Subcutaneous abdominal adipose tissue (tissue), 5 donors: Measurements from ENCODE around the gene PANX1.
"Not testable (repeated sequence)": the region's sequence is repeated elsewhere in the genome, so short reads cannot be mapped to it uniquely, and the experiment has no call there.

Experiments
- H3K27ac ChIP-seq: one replicate; pipeline ENCODE4 v1.7.0; 2013; ENCODE audit warnings: low read depth, mild to moderate bottlenecking, inconsistent platforms, low read length, moderate library complexity
- H3K27me3 ChIP-seq, 5 donors: one replicate each; pipeline ENCODE4 v1.7.0; 2013; ENCODE audit warnings: low read length in 5 of 5, inconsistent platforms in 1 of 5; ENCODE audit not compliant: control insufficient read depth in 5 of 5, insufficient read depth in 4 of 5
- H3K36me3 ChIP-seq, 5 donors: one replicate each; pipeline ENCODE4 v1.7.0; 2013; ENCODE audit warnings: low read length in 5 of 5; ENCODE audit not compliant: control insufficient read depth in 5 of 5, insufficient read depth in 5 of 5
- H3K4me1 ChIP-seq, 5 donors: one replicate each; pipeline ENCODE4 v1.7.0; 2013; ENCODE audit warnings: low read length in 5 of 5, mild to moderate bottlenecking in 3 of 5, moderate library complexity in 1 of 5; ENCODE audit not compliant: control insufficient read depth in 5 of 5, insufficient read depth in 5 of 5
- H3K4me3 ChIP-seq, 5 donors: one replicate each; pipeline ENCODE4 v1.7.0; 2013; ENCODE audit warnings: low read length in 5 of 5, low read depth in 1 of 5
- H3K9ac ChIP-seq, 5 donors: one replicate each; pipeline ENCODE4 v1.7.0; 2013; ENCODE audit warnings: low read length in 5 of 5, mild to moderate bottlenecking in 4 of 5, moderate library complexity in 3 of 5
- H3K9me3 ChIP-seq, 5 donors: one replicate each; pipeline ENCODE4 v1.7.0; 2013; ENCODE audit warnings: low read length in 5 of 5; ENCODE audit not compliant: control insufficient read depth in 5 of 5
- donor health status: healthy.
- donor health status: healthy.
- donor health status: healthy.
- donor health status: healthy.
- donor health status: healthy.

The PANX1 gene

GRCh38 chr11:94157339-94157738 is 28.7 kb downstream of the PANX1 start:
- not testable (repeated sequence) for H3K36me3 ChIP-seq

GRCh38 chr11:94168882-94169281 is 40.2 kb downstream of the PANX1 start:
- Histone ChIP-seq H3K36me3 (no peaks in the 10 kb centered on the region), H3K9ac (no peak overlapping the region), H3K4me1 (peaks cover 0 to 3% (median 0%) of the 10 kb centered on the region in 5 donors), H3K27me3 (no peaks in the 10 kb centered on the region), H3K27ac (no peak overlapping the region), H3K4me3 (no peak overlapping the region), H3K9me3 (peaks cover 0 to 7% (median 0%) of the 10 kb centered on the region in 5 donors)

More at GRCh38 chr11:94157339-94157738, 28.7 kb downstream of the PANX1 start:
- not testable (repeated sequence) for H3K4me3 ChIP-seq, H3K27me3 ChIP-seq, H3K27ac ChIP-seq, H3K4me1 ChIP-seq, H3K9me3 ChIP-seq, H3K9ac ChIP-seq

GRCh38 chr11:94169516-94169915 is 40.9 kb downstream of the PANX1 start:
- no peak overlapping the region for H3K27ac ChIP-seq
- H3K9ac ChIP-seq = no peak overlapping the region
- H3K36me3 ChIP-seq = no peaks in the 10 kb centered on the region
- H3K4me3 ChIP-seq = no peak overlapping the region
- peaks cover 0 to 7% (median 0%) of the 10 kb centered on the region in 5 donors for H3K9me3 ChIP-seq
- H3K4me1 ChIP-seq = peaks cover 0 to 3% (median 0%) of the 10 kb centered on the region in 5 donors
- H3K27me3 ChIP-seq = no peaks in the 10 kb centered on the region

GRCh38 chr11:94169930-94170545 is 41.4 kb downstream of the PANX1 start:
- H3K9me3 ChIP-seq = peaks cover 0 to 7% (median 0%) of the 10 kb centered on the region in 5 donors
- no peak overlapping the region for H3K4me3 ChIP-seq
- no peaks in the 10 kb centered on the region for H3K27me3 ChIP-seq
- H3K27ac ChIP-seq = no peak overlapping the region
- no peak overlapping the region for H3K9ac ChIP-seq
- no peaks in the 10 kb centered on the region for H3K36me3 ChIP-seq
- H3K4me1 ChIP-seq = peaks cover 0 to 3% (median 0%) of the 10 kb centered on the region in 5 donors

- Histone ChIP-seq H3K27me3 (no peaks in the 10 kb centered on the region), H3K4me1 (peaks cover 0 to 6% (median 0%) of the 10 kb centered on the region in 5 donors), H3K36me3 (no peaks in the 10 kb centered on the region), H3K9ac (no peak overlapping the region), H3K4me3 (no peak overlapping the region), H3K27ac (no peak overlapping the region), H3K9me3 (peaks cover 0 to 7% (median 0%) of the 10 kb centered on the region in 5 donors)
These were observed 42.3 kb downstream of the PANX1 start for GRCh38 chr11:94170953-94171352.

GRCh38 chr11:94171693-94172440 is 43.2 kb downstream of the PANX1 start:
- H3K9ac ChIP-seq = no peak overlapping the region
- H3K9me3 ChIP-seq = no peaks in the 10 kb centered on the region
- H3K4me3 ChIP-seq = no peak overlapping the region
- no peaks in the 10 kb centered on the region for H3K36me3 ChIP-seq
- no peak overlapping the region for H3K27ac ChIP-seq
- H3K27me3 ChIP-seq = no peaks in the 10 kb centered on the region
- peaks cover 0 to 6% (median 0%) of the 10 kb centered on the region in 5 donors for H3K4me1 ChIP-seq

- no peak overlapping the region for H3K4me3 ChIP-seq
- no peaks in the 10 kb centered on the region for H3K27me3 ChIP-seq
- no peak overlapping the region for H3K9ac ChIP-seq
- H3K36me3 ChIP-seq = peaks cover 7 to 22% (median 19%) of the 10 kb centered on the region in 5 donors
- no peaks in the 10 kb centered on the region for H3K9me3 ChIP-seq
- H3K27ac ChIP-seq = no peak overlapping the region
- H3K4me1 ChIP-seq = peaks cover 0 to 6% (median 0%) of the 10 kb centered on the region in 5 donors
These were observed 46.9 kb downstream of the PANX1 start for GRCh38 chr11:94175535-94175934.

GRCh38 chr11:94178331-94178730 is 49.7 kb downstream of the PANX1 start:
- H3K9me3 ChIP-seq = no peaks in the 10 kb centered on the region
- no peak overlapping the region for H3K27ac ChIP-seq
- no peaks in the 10 kb centered on the region for H3K27me3 ChIP-seq
- peaks cover 22 to 36% (median 28%) of the 10 kb centered on the region in 5 donors for H3K36me3 ChIP-seq
- no peak overlapping the region for H3K9ac ChIP-seq
- H3K4me1 ChIP-seq = peaks cover 0 to 4% (median 0%) of the 10 kb centered on the region in 5 donors
- no peak overlapping the region for H3K4me3 ChIP-seq

- no peaks in the 10 kb centered on the region for H3K27me3 ChIP-seq
- H3K4me3 ChIP-seq = no peak overlapping the region
- peaks cover 0 to 9% (median 3%) of the 10 kb centered on the region in 5 donors for H3K4me1 ChIP-seq
- H3K9ac ChIP-seq = no peak overlapping the region
- H3K9me3 ChIP-seq = no peaks in the 10 kb centered on the region
- H3K27ac ChIP-seq = no peak overlapping the region
- H3K36me3 ChIP-seq = peaks cover 22 to 36% (median 28%) of the 10 kb centered on the region in 5 donors
These were observed 51.1 kb downstream of the PANX1 start for GRCh38 chr11:94179696-94180095.

GRCh38 chr11:94181526-94181925 is 52.9 kb downstream of the PANX1 start:
- Histone ChIP-seq H3K27ac (no peak overlapping the region), H3K4me3 (no peak overlapping the region), H3K27me3 (no peaks in the 10 kb centered on the region), H3K4me1 (peaks cover 0 to 9% (median 0%) of the 10 kb centered on the region in 5 donors), H3K36me3 (peaks cover 22 to 36% (median 28%) of the 10 kb centered on the region in 5 donors), H3K9ac (no peak overlapping the region), H3K9me3 (no peaks in the 10 kb centered on the region)
